ENCODE data around the gene METTL16. TPM values are rescaled to one million over a fixed set of nuclear protein-coding genes. Genes with fewer than 3 reads are reported as not detected.

METTL16 gene
- total and polyA plus RNA-seq, 4 experiments from 2014 or later: 7.5 to 51.8 (median 39.5) TPM

- Histone ChIP-seq H3K27ac (ENCODE audit: low read depth, low read length) (no peak overlapping the region), H3K4me3 (ENCODE audit: low read length in 2 of 2) (no peak overlapping the region), H3K4me1 (ENCODE audit: insufficient read depth, low read length) (peaks cover 4% of the 10 kb centered on the region), H3K27me3 (ENCODE audit: insufficient read depth, low read length) (no peaks in the 10 kb centered on the region), H3K9me3 (ENCODE audit: control insufficient read depth in 1 of 2, low read length in 2 of 2) (no peaks in the 10 kb centered on the region), H3K36me3 (ENCODE audit: insufficient read depth, low read length) (peaks cover 3% of the 10 kb centered on the region)
- ChIA-PET POLR2A (ENCODE audit: partially characterized antibody) (interaction anchor here (1.0 to 1.5 kb wide), 2 partner anchors 15 to 31 kb away, joined by 4 read pairs; no protein-coding TSS in a partner anchor), CTCF (ENCODE audit: partially characterized antibody) (interaction anchor here (10.0 kb wide), 1 partner anchor 31 kb away, joined by 558 read pairs; no protein-coding TSS in a partner anchor)
- H3K4me1 Mint-ChIP-seq: peaks cover 7 to 26% (median 13%) of the 10 kb centered on the region in 4 donors
- peaks cover 0 to 5% (median 0%) of the 10 kb centered on the region in 8 donors for H3K9me3 Mint-ChIP-seq
- H3K27me3 Mint-ChIP-seq: no peaks in the 10 kb centered on the region
- peak overlapping the region in 4 of 7 donors; percentile 42 to 71 (median 60) for H3K27ac Mint-ChIP-seq
- intact Hi-C loops (cut with micrococcal nuclease): no loop called here
- no peak overlapping the region for H3K4me3 Mint-ChIP-seq
- no peak for DNase-seq
- H3K36me3 Mint-ChIP-seq: peaks cover 10 to 27% of the 10 kb centered on the region in 2 donors
These were observed 127.1 kb downstream of the METTL16 start for GRCh38 chr17:2384439-2385127.

GRCh38 chr17:2383628-2384167, 128.0 kb downstream of the METTL16 start:
- Histone ChIP-seq H3K27me3 (ENCODE audit: insufficient read depth, low read length) (no peaks in the 10 kb centered on the region), H3K36me3 (ENCODE audit: insufficient read depth, low read length) (peaks cover 3% of the 10 kb centered on the region), H3K27ac (ENCODE audit: low read depth, low read length) (no peak overlapping the region), H3K4me3 (ENCODE audit: low read length in 2 of 2) (no peak overlapping the region), H3K4me1 (ENCODE audit: insufficient read depth, low read length) (peaks cover 4% of the 10 kb centered on the region), H3K9me3 (ENCODE audit: control insufficient read depth in 1 of 2, low read length in 2 of 2) (no peaks in the 10 kb centered on the region)
- POLR2A ChIA-PET (ENCODE audit: partially characterized antibody): interaction anchor here (2.5 to 3.5 kb wide), 4 partner anchors 9 to 47 kb away, joined by 10 to 78 read pairs (median 45); partner anchors contain the start of genes MNT, SGSM2 and TSR1
- Mint-ChIP-seq H3K36me3 (peaks cover 12 to 28% of the 10 kb centered on the region in 2 donors), H3K4me1 (peaks cover 5 to 21% (median 10%) of the 10 kb centered on the region in 4 donors), H3K27ac (peak overlapping the region; percentile 2 to 94 (median 51)), H3K4me3 (no peak overlapping the region), H3K9me3 (peaks cover 0 to 5% (median 0%) of the 10 kb centered on the region in 8 donors), H3K27me3 (no peaks in the 10 kb centered on the region)
- DNase-seq: no peak
- CTCF ChIA-PET (ENCODE audit: partially characterized antibody): interaction anchor here (1.3 to 10.0 kb wide), 11 partner anchors 8 to 325 kb away, joined by 3 to 558 read pairs (median 14); partner anchors contain the start of gene MNT
- intact Hi-C loops (cut with micrococcal nuclease): no loop called here

- H3K27me3 Mint-ChIP-seq: no peaks in the 10 kb centered on the region
- DNase-seq: peak in 1 of 5 donors; percentile 34
- no peaks in the 10 kb centered on the region for H3K9me3 Mint-ChIP-seq
- H3K36me3 ChIP-seq (ENCODE audit: insufficient read depth, low read length): peaks cover under 1% of the 10 kb centered on the region
- ChIA-PET CTCF (ENCODE audit: partially characterized antibody) (interaction anchor here (1.1 to 10.0 kb wide), 13 partner anchors 9 to 258 kb away, joined by 3 to 558 read pairs (median 8); partner anchors contain the start of gene MNT), POLR2A (ENCODE audit: partially characterized antibody) (interaction anchor here (1.8 to 3.5 kb wide), 5 partner anchors 12 to 44 kb away, joined by 10 to 78 read pairs (median 42); partner anchors contain the start of genes MNT, SGSM2 and TSR1)
- peaks cover 4% of the 10 kb centered on the region for H3K4me1 ChIP-seq (ENCODE audit: insufficient read depth, low read length)
- H3K4me3 Mint-ChIP-seq: no peak overlapping the region
- no peak overlapping the region for H3K4me3 ChIP-seq (ENCODE audit: low read length in 2 of 2)
- H3K27me3 ChIP-seq (ENCODE audit: insufficient read depth, low read length): no peaks in the 10 kb centered on the region
- H3K9me3 ChIP-seq (ENCODE audit: control insufficient read depth in 1 of 2, low read length in 2 of 2): no peaks in the 10 kb centered on the region
- H3K27ac ChIP-seq (ENCODE audit: low read depth, low read length): no peak overlapping the region
- peaks cover 3 to 15% (median 5%) of the 10 kb centered on the region in 4 donors for H3K4me1 Mint-ChIP-seq
- peaks cover 6 to 29% of the 10 kb centered on the region in 2 donors for H3K36me3 Mint-ChIP-seq
- intact Hi-C loops (cut with micrococcal nuclease): no loop called here
- H3K27ac Mint-ChIP-seq: peak overlapping the region in 2 of 7 donors; percentile 36 to 75
These were observed 130.6 kb downstream of the METTL16 start for GRCh38 chr17:2380950-2381649.

- H3K4me3 ChIP-seq (ENCODE audit: low read length in 2 of 2): no peak overlapping the region
- no peaks in the 10 kb centered on the region for H3K36me3 ChIP-seq (ENCODE audit: insufficient read depth, low read length)
- no peaks in the 10 kb centered on the region for H3K9me3 Mint-ChIP-seq
- H3K4me1 Mint-ChIP-seq: peaks cover 3 to 15% (median 5%) of the 10 kb centered on the region in 4 donors
- H3K27me3 ChIP-seq (ENCODE audit: insufficient read depth, low read length): no peaks in the 10 kb centered on the region
- DNase-seq: peak in 1 of 5 donors; percentile 41
- H3K27ac ChIP-seq (ENCODE audit: low read depth, low read length): no peak overlapping the region
- peaks cover 4% of the 10 kb centered on the region for H3K4me1 ChIP-seq (ENCODE audit: insufficient read depth, low read length)
- ChIA-PET CTCF (ENCODE audit: partially characterized antibody) (interaction anchor here (3.7 to 10.0 kb wide), 2 partner anchors 11 to 35 kb away, joined by 40 to 558 read pairs; no protein-coding TSS in a partner anchor), POLR2A (ENCODE audit: partially characterized antibody) (interaction anchor here (1.6 to 3.5 kb wide), 2 partner anchors 12 to 36 kb away, joined by 5 to 42 read pairs; no protein-coding TSS in a partner anchor)
- no peaks in the 10 kb centered on the region for H3K27me3 Mint-ChIP-seq
- no peak overlapping the region for H3K4me3 Mint-ChIP-seq
- H3K9me3 ChIP-seq (ENCODE audit: control insufficient read depth in 1 of 2, low read length in 2 of 2): no peaks in the 10 kb centered on the region
- peak overlapping the region in 1 of 7 donors; percentile 44 for H3K27ac Mint-ChIP-seq
- H3K36me3 Mint-ChIP-seq: peaks cover 6 to 27% of the 10 kb centered on the region in 2 donors
- intact Hi-C loops (cut with micrococcal nuclease): no loop called here
These were observed 131.3 kb downstream of the METTL16 start for GRCh38 chr17:2380226-2380922.

- Mint-ChIP-seq H3K4me3 (no peak overlapping the region), H3K27ac (peak overlapping the region in 1 of 7 donors; percentile 52), H3K36me3 (peaks cover 6 to 31% of the 10 kb centered on the region in 2 donors), H3K9me3 (no peaks in the 10 kb centered on the region), H3K4me1 (peaks cover 3 to 15% (median 5%) of the 10 kb centered on the region in 4 donors), H3K27me3 (no peaks in the 10 kb centered on the region)
- Histone ChIP-seq H3K36me3 (ENCODE audit: insufficient read depth, low read length) (no peaks in the 10 kb centered on the region), H3K27ac (ENCODE audit: low read depth, low read length) (no peak overlapping the region), H3K27me3 (ENCODE audit: insufficient read depth, low read length) (no peaks in the 10 kb centered on the region), H3K4me1 (ENCODE audit: insufficient read depth, low read length) (peaks cover 4% of the 10 kb centered on the region), H3K4me3 (ENCODE audit: low read length in 2 of 2) (no peak overlapping the region), H3K9me3 (ENCODE audit: control insufficient read depth in 1 of 2, low read length in 2 of 2) (no peaks in the 10 kb centered on the region)
- ChIA-PET CTCF (ENCODE audit: partially characterized antibody) (interaction anchor here (10.0 kb wide), 1 partner anchor 36 kb away, joined by 558 read pairs; no protein-coding TSS in a partner anchor), POLR2A (ENCODE audit: partially characterized antibody) (interaction anchor here (0.8 to 1.6 kb wide), 3 partner anchors 12 to 54 kb away, joined by 3 to 5 read pairs (median 3); no protein-coding TSS in a partner anchor)
- no peak for DNase-seq
- intact Hi-C loops (cut with micrococcal nuclease): no loop called here
These were observed 132.0 kb downstream of the METTL16 start for GRCh38 chr17:2379489-2380225.

GRCh38 chr17:2378905-2379304, 132.8 kb downstream of the METTL16 start:
- intact Hi-C loops (cut with micrococcal nuclease): no loop called here
- H3K4me1 Mint-ChIP-seq: peaks cover 3 to 13% (median 5%) of the 10 kb centered on the region in 4 donors
- H3K9me3 Mint-ChIP-seq: no peaks in the 10 kb centered on the region
- CTCF ChIA-PET (ENCODE audit: partially characterized antibody): interaction anchor here (10.0 kb wide), 1 partner anchor 37 kb away, joined by 558 read pairs; no protein-coding TSS in a partner anchor
- peaks cover 6 to 33% of the 10 kb centered on the region in 2 donors for H3K36me3 Mint-ChIP-seq
- Histone ChIP-seq H3K9me3 (ENCODE audit: control insufficient read depth in 1 of 2, low read length in 2 of 2) (no peaks in the 10 kb centered on the region), H3K36me3 (ENCODE audit: insufficient read depth, low read length) (no peaks in the 10 kb centered on the region), H3K27ac (ENCODE audit: low read depth, low read length) (no peak overlapping the region), H3K4me1 (ENCODE audit: insufficient read depth, low read length) (peaks cover 4% of the 10 kb centered on the region), H3K27me3 (ENCODE audit: insufficient read depth, low read length) (no peaks in the 10 kb centered on the region), H3K4me3 (ENCODE audit: low read length in 2 of 2) (no peak overlapping the region)
- DNase-seq: no peak
- H3K4me3 Mint-ChIP-seq: no peak overlapping the region
- H3K27ac Mint-ChIP-seq: peak overlapping the region in 3 of 7 donors; percentile 27 to 68 (median 52)
- no peaks in the 10 kb centered on the region for H3K27me3 Mint-ChIP-seq
- POLR2A ChIA-PET (ENCODE audit: partially characterized antibody): interaction anchor here (0.8 to 1.6 kb wide), 3 partner anchors 13 to 55 kb away, joined by 3 to 5 read pairs (median 3); no protein-coding TSS in a partner anchor

Data from CD4-positive, alpha-beta memory T cell (primary cell).